B cell (primary cell): Measurements from ENCODE around the gene SLC6A2.

Experiments
- EZH2 ChIP-seq: IDR thresholded peaks from 2 replicates; pipeline ENCODE4 v1.6.1; 2012; ENCODE audit warnings: borderline replicate concordance, low read depth, mild to moderate bottlenecking, moderate library complexity, low read length; ENCODE audit not compliant: insufficient read depth, poor library complexity, severe bottlenecking
- TF ChIP-seq, protein P1 (sequence below): fragments of 200-600 bp; IDR thresholded peaks from one replicate; pipeline ENCODE4 v1.8.0; 2022; ENCODE audit warnings: antibody characterized with exemption, mild to moderate bottlenecking

- TF ChIP-seq, protein P1, sequence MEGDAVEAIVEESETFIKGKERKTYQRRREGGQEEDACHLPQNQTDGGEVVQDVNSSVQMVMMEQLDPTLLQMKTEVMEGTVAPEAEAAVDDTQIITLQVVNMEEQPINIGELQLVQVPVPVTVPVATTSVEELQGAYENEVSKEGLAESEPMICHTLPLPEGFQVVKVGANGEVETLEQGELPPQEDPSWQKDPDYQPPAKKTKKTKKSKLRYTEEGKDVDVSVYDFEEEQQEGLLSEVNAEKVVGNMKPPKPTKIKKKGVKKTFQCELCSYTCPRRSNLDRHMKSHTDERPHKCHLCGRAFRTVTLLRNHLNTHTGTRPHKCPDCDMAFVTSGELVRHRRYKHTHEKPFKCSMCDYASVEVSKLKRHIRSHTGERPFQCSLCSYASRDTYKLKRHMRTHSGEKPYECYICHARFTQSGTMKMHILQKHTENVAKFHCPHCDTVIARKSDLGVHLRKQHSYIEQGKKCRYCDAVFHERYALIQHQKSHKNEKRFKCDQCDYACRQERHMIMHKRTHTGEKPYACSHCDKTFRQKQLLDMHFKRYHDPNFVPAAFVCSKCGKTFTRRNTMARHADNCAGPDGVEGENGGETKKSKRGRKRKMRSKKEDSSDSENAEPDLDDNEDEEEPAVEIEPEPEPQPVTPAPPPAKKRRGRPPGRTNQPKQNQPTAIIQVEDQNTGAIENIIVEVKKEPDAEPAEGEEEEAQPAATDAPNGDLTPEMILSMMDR, result no peak
- TF ChIP-seq EZH2, result no peak
Observed at GRCh38 chr16:55717326-55717725, 61.5 kb downstream of the SLC6A2 start.
